Endothelial cell of umbilical vein (primary cell): ENCODE results near the gene SORT1.

Experiments
- FOS ChIP-seq: IDR thresholded peaks from 2 replicates; pipeline ENCODE4 v1.6.1; 2011; ENCODE audit warnings: mild to moderate bottlenecking, low read length, moderate library complexity, borderline replicate concordance; ENCODE audit not compliant: insufficient read depth
- JUN ChIP-seq: IDR thresholded peaks from 2 replicates; pipeline ENCODE4 v1.6.1; 2011; ENCODE audit warnings: borderline replicate concordance, low read depth; ENCODE audit not compliant: insufficient read length, insufficient read depth
- MYC ChIP-seq: IDR thresholded peaks from one replicate; pipeline ENCODE4 v1.6.1; 2011; ENCODE audit warnings: mild to moderate bottlenecking, low read depth, low read length
- POLR2AphosphoS5 ChIP-seq: IDR thresholded peaks from 2 replicates; pipeline ENCODE4 v1.6.1; 2012; ENCODE audit warnings: low read depth, mild to moderate bottlenecking, control low read depth, low read length, moderate library complexity; ENCODE audit not compliant: insufficient read depth
- TF ChIP-seq, protein P1 (sequence below), 2 donors: IDR thresholded peaks; 1 replicate in 1 of 2; 2 replicates in 1 of 2; pipeline ENCODE4 v1.5.1; 2011; ENCODE audit warnings: low read length in 2 of 2, mild to moderate bottlenecking in 2 of 2, moderate library complexity in 2 of 2, control low read depth in 1 of 2, inconsistent platforms in 1 of 2, low read depth in 1 of 2; ENCODE audit not compliant: insufficient read depth in 1 of 2; ENCODE audit errors: extremely low read depth in 1 of 2

DNA sequence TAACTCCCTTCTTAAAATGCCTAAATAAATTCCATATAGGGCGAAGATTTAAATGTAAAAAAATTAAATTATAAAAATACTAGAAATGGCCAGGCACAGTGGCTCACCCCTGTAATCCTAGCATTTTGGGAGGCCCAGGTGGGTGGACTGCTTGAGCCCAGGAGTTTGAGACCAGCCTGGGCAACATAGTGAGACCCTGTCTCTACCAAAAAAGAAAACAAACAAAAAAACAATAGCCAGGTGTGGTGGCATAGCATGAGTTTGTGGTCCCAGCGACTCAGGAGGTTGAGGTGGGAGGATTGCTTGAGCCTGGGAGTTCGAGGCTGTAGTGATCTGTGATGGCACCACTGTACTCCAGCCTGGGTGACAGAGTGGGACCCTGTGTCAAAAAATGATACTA is 17.8 kb downstream of the SORT1 start:
- TF ChIP-seq, protein P1, sequence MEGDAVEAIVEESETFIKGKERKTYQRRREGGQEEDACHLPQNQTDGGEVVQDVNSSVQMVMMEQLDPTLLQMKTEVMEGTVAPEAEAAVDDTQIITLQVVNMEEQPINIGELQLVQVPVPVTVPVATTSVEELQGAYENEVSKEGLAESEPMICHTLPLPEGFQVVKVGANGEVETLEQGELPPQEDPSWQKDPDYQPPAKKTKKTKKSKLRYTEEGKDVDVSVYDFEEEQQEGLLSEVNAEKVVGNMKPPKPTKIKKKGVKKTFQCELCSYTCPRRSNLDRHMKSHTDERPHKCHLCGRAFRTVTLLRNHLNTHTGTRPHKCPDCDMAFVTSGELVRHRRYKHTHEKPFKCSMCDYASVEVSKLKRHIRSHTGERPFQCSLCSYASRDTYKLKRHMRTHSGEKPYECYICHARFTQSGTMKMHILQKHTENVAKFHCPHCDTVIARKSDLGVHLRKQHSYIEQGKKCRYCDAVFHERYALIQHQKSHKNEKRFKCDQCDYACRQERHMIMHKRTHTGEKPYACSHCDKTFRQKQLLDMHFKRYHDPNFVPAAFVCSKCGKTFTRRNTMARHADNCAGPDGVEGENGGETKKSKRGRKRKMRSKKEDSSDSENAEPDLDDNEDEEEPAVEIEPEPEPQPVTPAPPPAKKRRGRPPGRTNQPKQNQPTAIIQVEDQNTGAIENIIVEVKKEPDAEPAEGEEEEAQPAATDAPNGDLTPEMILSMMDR (IDR thresholded peaks at IDR 0.05; ENCODE audit: extremely low read depth in 1 of 2, insufficient read depth in 1 of 2, low read depth in 1 of 2, low read length in 2 of 2) = no peak
- TF ChIP-seq POLR2AphosphoS5 (no peak), MYC (no peak), FOS (no peak), JUN (no peak)
